ENCODE results near the gene MRGPRF.

Gene MRGPRF

GRCh38 chr11:69013009-69013951 is at the start of gene MRGPRF:
Gene MRGPRF (minus strand): TSS chr11:69013246. CDS start chr11:69009901, 3,345 bp downstream.
- DNase-seq: no peak

- no peak for DNase-seq
These were observed 49.3 kb upstream of the MRGPRF start for GRCh38 chr11:69062169-69062855.

- DNase-seq: no peak
These were observed 48.6 kb upstream of the MRGPRF start for GRCh38 chr11:69061713-69062053.

- no peak for DNase-seq
These were observed 48.0 kb upstream of the MRGPRF start for GRCh38 chr11:69060806-69061712.

GRCh38 chr11:69059985-69060384 is 46.9 kb upstream of the MRGPRF start:
- no peak for DNase-seq

GRCh38 chr11:69059429-69059828 is 46.4 kb upstream of the MRGPRF start:
- DNase-seq: no peak

GRCh38 chr11:69058511-69059270 is 45.6 kb upstream of the MRGPRF start:
- DNase-seq: no peak

GRCh38 chr11:69057801-69058200 is 44.8 kb upstream of the MRGPRF start:
- DNase-seq: no peak

- DNase-seq: no peak
These were observed 44.2 kb upstream of the MRGPRF start for GRCh38 chr11:69057236-69057635.

- DNase-seq: no peak
These were observed 42.8 kb upstream of the MRGPRF start for GRCh38 chr11:69055598-69056516.

GRCh38 chr11:69055212-69055586 is 42.2 kb upstream of the MRGPRF start:
- no peak for DNase-seq

- DNase-seq: no peak
These were observed 41.6 kb upstream of the MRGPRF start for GRCh38 chr11:69054397-69055211.

GRCh38 chr11:69053546-69054396 is 40.7 kb upstream of the MRGPRF start:
- DNase-seq: no peak

- DNase-seq: no peak
These were observed 40.1 kb upstream of the MRGPRF start for GRCh38 chr11:69053169-69053477.

GRCh38 chr11:69052343-69053168 is 39.5 kb upstream of the MRGPRF start:
- no peak for DNase-seq

GRCh38 chr11:69051381-69052342 is 38.6 kb upstream of the MRGPRF start:
- DNase-seq: no peak

Measured in stimulated activated CD4-positive, alpha-beta T cell treated with anti-CD3 and anti-CD28 coated beads, Interleukin-4, amount 100 ng/mL, for 4 hours (primary cell).